EH (cell line): ENCODE results near the gene PHF20.
"Not testable (repeated sequence)": the region's sequence is repeated elsewhere in the genome, so short reads cannot be mapped to it uniquely, and the experiment has no call there.

Experiments used
- DNase-seq: peaks from one replicate; pipeline ENCODE4 v3.0.0-alpha.2; 2015; ENCODE audit warnings: low read depth

The PHF20 gene

GRCh38 chr20:35975576-35976373 is 204.0 kb downstream of the PHF20 start:
- DNase-seq = no peak

DNA sequence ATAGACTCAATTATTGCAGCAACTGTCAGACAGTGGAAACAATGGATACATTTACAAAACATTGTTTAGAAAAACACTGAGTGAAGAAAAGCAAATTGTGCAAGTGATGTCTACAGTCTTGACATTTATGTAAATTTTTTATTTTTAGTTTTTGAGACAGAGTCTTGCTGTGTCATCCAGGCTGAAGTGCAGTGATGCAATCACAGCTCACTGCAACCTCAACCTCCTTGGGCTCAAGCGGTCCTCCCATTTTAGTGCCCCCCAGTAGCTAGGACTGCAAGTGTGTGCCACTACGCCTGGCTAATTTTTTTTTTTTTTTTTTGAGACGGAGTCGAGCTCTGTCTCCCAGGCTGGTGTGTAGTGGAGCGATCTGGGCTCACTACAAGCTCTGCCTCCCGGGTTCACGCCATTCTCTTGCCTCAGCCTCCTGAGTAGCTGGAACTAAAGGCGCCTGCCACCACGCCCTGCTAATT is 206.3 kb downstream of the PHF20 start:
- DNase-seq = peak; percentile 27

GRCh38 chr20:35979544-35979943 is 207.7 kb downstream of the PHF20 start:
- DNase-seq = no peak

GRCh38 chr20:35981969-35982368 is 210.2 kb downstream of the PHF20 start:
- DNase-seq = no peak

GRCh38 chr20:35984382-35984781 is 212.6 kb downstream of the PHF20 start:
- no peak for DNase-seq

DNA sequence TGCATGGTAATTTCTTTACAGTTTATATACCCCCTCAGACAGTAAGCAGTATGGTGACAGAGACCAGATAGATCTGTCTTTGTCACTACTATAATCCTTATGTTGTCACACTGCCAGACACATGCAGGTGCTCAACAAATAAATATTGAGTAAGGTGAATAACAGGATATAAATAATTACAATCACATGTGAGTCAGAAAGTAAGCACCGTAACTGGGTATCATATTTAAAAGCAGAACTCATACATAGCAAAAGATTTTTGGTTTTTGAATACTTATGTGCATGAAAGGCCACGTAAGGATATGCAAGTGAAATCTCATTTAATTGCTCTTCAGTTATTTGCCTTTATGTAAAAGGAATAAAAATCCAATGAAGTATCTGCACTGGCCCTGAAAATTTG is 214.0 kb downstream of the PHF20 start:
- DNase-seq = no peak

- peak; percentile 38 for DNase-seq
These were observed 217.2 kb downstream of the PHF20 start for GRCh38 chr20:35988910-35989463.

DNA sequence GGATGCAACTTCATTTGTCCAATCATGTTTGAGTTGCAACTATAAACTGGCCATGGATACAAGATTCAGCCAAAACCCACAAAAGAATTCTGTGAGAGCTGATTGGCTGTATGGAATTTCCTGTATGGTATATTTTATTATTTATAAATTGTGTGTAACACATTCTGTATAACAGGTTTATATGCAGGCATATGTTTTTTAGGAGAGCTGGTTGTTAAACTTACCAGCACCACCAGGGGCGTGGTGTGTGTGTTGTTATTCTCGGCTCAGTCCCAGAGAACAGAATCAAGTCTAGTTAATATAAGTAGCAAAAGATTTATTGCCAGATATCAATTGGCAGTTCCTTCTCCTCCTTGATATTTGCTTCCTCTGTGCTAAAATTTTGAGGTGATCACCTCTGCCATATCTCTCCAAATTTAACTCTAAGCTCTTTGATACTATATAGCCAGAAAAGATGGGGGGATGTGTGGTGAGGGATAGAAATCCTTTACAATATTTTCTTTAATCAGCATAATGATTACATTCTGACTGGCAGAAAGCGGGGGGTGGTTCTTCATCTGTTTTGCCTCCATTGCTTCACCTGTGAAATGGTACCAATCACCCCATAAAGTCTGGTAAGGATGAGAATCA is 219.4 kb downstream of the PHF20 start:
- DNase-seq = peak; percentile 41

DNA sequence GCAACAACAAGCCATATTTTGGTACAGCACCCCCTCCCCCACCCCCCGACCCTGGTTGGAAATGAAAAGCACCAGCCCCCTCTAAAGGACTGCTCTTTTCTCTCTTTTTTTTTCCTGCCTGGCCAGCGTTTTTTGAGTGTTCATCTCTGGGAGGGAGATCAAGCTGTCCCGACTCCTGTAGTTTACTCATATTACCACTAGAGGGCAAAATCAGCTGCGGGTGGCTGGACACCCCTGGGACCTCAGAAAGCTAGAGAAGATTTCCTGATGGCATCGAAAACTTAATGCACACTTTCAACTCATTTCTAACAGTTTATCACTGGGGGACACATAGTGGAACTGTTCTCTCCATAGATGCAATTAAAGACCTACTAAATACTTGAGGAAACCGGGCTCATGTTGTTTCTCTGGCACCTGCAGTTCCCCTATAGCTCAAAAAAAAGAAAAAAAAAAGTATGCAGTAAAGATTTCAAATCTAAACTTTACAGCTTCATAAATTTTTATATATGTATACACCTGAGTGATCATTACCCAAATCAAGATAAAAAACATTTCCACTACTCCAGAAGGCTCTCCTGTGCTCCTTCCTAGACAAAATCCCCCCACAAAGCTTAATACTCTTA is 221.0 kb downstream of the PHF20 start:
- DNase-seq = peak; percentile 73

DNA sequence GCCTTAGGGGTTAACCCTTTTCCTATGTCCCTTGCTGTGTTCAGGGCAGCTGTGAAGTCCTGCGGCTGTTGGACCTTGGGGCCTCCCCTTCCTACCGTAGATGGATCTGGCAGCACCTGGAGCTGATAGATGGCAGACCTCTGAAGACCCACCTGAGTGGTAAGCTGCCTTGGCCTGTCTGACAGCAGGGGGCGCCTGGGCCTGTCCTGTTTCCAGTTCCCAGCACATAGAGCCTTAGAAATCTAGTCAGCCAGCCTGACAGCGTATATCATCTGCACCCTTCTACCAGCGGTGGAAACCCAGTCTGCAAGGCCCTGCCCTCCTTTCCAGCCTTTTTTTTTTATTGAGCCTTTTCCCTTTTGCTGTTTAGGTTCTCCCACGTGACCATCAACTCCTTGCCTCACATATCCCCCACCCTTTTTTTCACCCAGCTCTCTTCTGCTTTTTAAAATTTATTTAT is 223.2 kb downstream of the PHF20 start:
- DNase-seq = peak; percentile 79

- not testable (repeated sequence) for DNase-seq
These were observed 224.7 kb downstream of the PHF20 start for GRCh38 chr20:35996492-35996891.
